GOT3 (cell line): ENCODE results near the gene AGGF1.
"Not testable (repeated sequence)": the region's sequence is repeated elsewhere in the genome, so short reads cannot be mapped to it uniquely, and the experiment has no call there.

Source experiments
- DNase-seq: peaks from one replicate; lab custom pipeline; 2025; ENCODE audit warnings: mixed read lengths; lab: John Stamatoyannopoulos, UW

The AGGF1 gene

GRCh38 chr5:77028631-77029375, 1.4 kb upstream of the AGGF1 start:
- no peak for DNase-seq

GRCh38 chr5:77029376-77029885, 773 bp upstream of the AGGF1 start:
- DNase-seq = no peak

- no peak for DNase-seq
Observed at GRCh38 chr5:77031891-77032290, 1.7 kb downstream of the AGGF1 start.

- DNase-seq = no peak
Observed at GRCh38 chr5:77032635-77033034, 2.4 kb downstream of the AGGF1 start.

- no peak for DNase-seq
Observed at GRCh38 chr5:77033338-77033737, 3.1 kb downstream of the AGGF1 start.

- DNase-seq = no peak
Observed at GRCh38 chr5:77035950-77036349, 5.7 kb downstream of the AGGF1 start.

GRCh38 chr5:77046416-77047073, 16.3 kb downstream of the AGGF1 start:
- no peak for DNase-seq

- DNase-seq = no peak
Observed at GRCh38 chr5:77064040-77064439, 33.8 kb downstream of the AGGF1 start.

GRCh38 chr5:77065256-77065655, 35.1 kb downstream of the AGGF1 start:
- DNase-seq = no peak

GRCh38 chr5:77066184-77066583, 36.0 kb downstream of the AGGF1 start:
- no peak for DNase-seq

- DNase-seq = no peak
Observed at GRCh38 chr5:77066823-77067442, 36.7 kb downstream of the AGGF1 start.

- DNase-seq = no peak
Observed at GRCh38 chr5:77073667-77074066, 43.5 kb downstream of the AGGF1 start.

GRCh38 chr5:77074745-77075144, 44.5 kb downstream of the AGGF1 start:
- DNase-seq = no peak

GRCh38 chr5:77076961-77077828, 47.0 kb downstream of the AGGF1 start:
- no peak for DNase-seq

GRCh38 chr5:77077829-77078176, 47.6 kb downstream of the AGGF1 start:
- DNase-seq = no peak

GRCh38 chr5:77080479-77080878, 50.3 kb downstream of the AGGF1 start:
- not testable (repeated sequence) for DNase-seq

- no peak for DNase-seq
Observed at GRCh38 chr5:77080905-77081304, 50.7 kb downstream of the AGGF1 start.

GRCh38 chr5:77082280-77082679, 52.1 kb downstream of the AGGF1 start:
- no peak for DNase-seq

- no peak for DNase-seq
Observed at GRCh38 chr5:77083088-77083487, 52.9 kb downstream of the AGGF1 start.

- no peak for DNase-seq
Observed at GRCh38 chr5:77086368-77086688, 56.1 kb downstream of the AGGF1 start.

- DNase-seq = no peak
Observed at GRCh38 chr5:77086689-77087483, 56.7 kb downstream of the AGGF1 start, which contains the start of gene ZBED3. Gene ZBED3 (minus strand): TSS chr5:77087285. CDS start chr5:77077878, 9,407 bp downstream.
